Measurements from ENCODE around the gene S100A9. TPM values are rescaled to one million over a fixed set of nuclear protein-coding genes. Genes with fewer than 3 reads are reported as not detected.

Gene S100A9
- total and polyA plus RNA-seq, 9 donors = 8.8 to 96.3 (median 33.2) TPM

- Histone ChIP-seq H3K4me3 (no peak overlapping the region), H3K27ac (no peak overlapping the region), H3K36me3 (no peaks in the 10 kb centered on the region), H3K9me3 (no peaks in the 10 kb centered on the region), H3K27me3 (no peaks in the 10 kb centered on the region), H3K4me1 (ENCODE audit: insufficient read depth) (no peaks in the 10 kb centered on the region)
- 55 to 61% (median 57%) methylated on average over 10 of the region's 10 CpGs for WGBS, 3 donors
- intact Hi-C loops (cut with DNase I) = loop anchor here in 3 of 4 donors (5.0 to 10.0 kb wide), 4 partner anchors 137 to 209 kb away; partner anchors contain the start of gene S100A2 (in 1 of the 3)
- TF ChIP-seq EP300 (IDR thresholded peaks at IDR 0.05) (no peak), POLR2A (IDR thresholded peaks at IDR 0.05) (no peak)
- TF ChIP-seq, protein P1, sequence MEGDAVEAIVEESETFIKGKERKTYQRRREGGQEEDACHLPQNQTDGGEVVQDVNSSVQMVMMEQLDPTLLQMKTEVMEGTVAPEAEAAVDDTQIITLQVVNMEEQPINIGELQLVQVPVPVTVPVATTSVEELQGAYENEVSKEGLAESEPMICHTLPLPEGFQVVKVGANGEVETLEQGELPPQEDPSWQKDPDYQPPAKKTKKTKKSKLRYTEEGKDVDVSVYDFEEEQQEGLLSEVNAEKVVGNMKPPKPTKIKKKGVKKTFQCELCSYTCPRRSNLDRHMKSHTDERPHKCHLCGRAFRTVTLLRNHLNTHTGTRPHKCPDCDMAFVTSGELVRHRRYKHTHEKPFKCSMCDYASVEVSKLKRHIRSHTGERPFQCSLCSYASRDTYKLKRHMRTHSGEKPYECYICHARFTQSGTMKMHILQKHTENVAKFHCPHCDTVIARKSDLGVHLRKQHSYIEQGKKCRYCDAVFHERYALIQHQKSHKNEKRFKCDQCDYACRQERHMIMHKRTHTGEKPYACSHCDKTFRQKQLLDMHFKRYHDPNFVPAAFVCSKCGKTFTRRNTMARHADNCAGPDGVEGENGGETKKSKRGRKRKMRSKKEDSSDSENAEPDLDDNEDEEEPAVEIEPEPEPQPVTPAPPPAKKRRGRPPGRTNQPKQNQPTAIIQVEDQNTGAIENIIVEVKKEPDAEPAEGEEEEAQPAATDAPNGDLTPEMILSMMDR (IDR thresholded peaks at IDR 0.05) = no peak
- no peak for DNase-seq
These were observed 2.1 kb upstream of the S100A9 start for GRCh38 chr1:153355445-153356071.

GRCh38 chr1:153356392-153357075, 1.1 kb upstream of the S100A9 start:
- TF ChIP-seq POLR2A (IDR thresholded peaks at IDR 0.05) = no peak
- TF ChIP-seq EP300 (IDR thresholded peaks at IDR 0.05) = no peak
- Histone ChIP-seq H3K4me3 (no peak overlapping the region), H3K9me3 (no peaks in the 10 kb centered on the region), H3K4me1 (ENCODE audit: insufficient read depth) (no peaks in the 10 kb centered on the region), H3K27me3 (no peaks in the 10 kb centered on the region), H3K27ac (no peak overlapping the region), H3K36me3 (no peaks in the 10 kb centered on the region)
- intact Hi-C loops (cut with DNase I) = loop anchor here in 3 of 4 donors (5.0 to 10.0 kb wide), 4 partner anchors 136 to 208 kb away; partner anchors contain the start of gene S100A2 (in 1 of the 3)
- DNase-seq = no peak
- 81 to 82% (median 81%) methylated on average over 8 of the region's 8 CpGs for WGBS, 3 donors

GRCh38 chr1:153357076-153357852, 390 bp upstream of the S100A9 start:
- intact Hi-C loops (cut with DNase I) = loop anchor here in 3 of 4 donors (5.0 to 10.0 kb wide), 4 partner anchors 135 to 208 kb away; partner anchors contain the start of gene S100A2 (in 1 of the 3)
- no peaks in the 10 kb centered on the region for H3K9me3 ChIP-seq
- H3K27ac ChIP-seq = no peak overlapping the region
- no peaks in the 10 kb centered on the region for H3K36me3 ChIP-seq
- peak in 1 of 5 donors; percentile 28 for DNase-seq
- 76 to 83% (median 82%) methylated on average over 10 of the region's 10 CpGs for WGBS, 3 donors
- no peak overlapping the region for H3K4me3 ChIP-seq
- no peaks in the 10 kb centered on the region for H3K4me1 ChIP-seq (ENCODE audit: insufficient read depth)
- no peaks in the 10 kb centered on the region for H3K27me3 ChIP-seq
- TF ChIP-seq, protein P1 (IDR thresholded peaks at IDR 0.05) = no peak
- no peak for TF ChIP-seq POLR2A (IDR thresholded peaks at IDR 0.05)
- no peak for TF ChIP-seq EP300 (IDR thresholded peaks at IDR 0.05)

GRCh38 chr1:153358691-153358975, 979 bp downstream of the S100A9 start:
- Histone ChIP-seq H3K4me1 (ENCODE audit: insufficient read depth) (no peaks in the 10 kb centered on the region), H3K4me3 (no peak overlapping the region), H3K27me3 (no peaks in the 10 kb centered on the region), H3K27ac (no peak overlapping the region), H3K36me3 (no peaks in the 10 kb centered on the region), H3K9me3 (no peaks in the 10 kb centered on the region)
- no peak for DNase-seq
- intact Hi-C loops (cut with DNase I) = loop anchor here in 3 of 4 donors (5.0 to 10.0 kb wide), 4 partner anchors 134 to 206 kb away; partner anchors contain the start of gene S100A2 (in 1 of the 3)
- 93 to 96% (median 96%) methylated on average over 3 of the region's 3 CpGs for WGBS, 3 donors
- TF ChIP-seq, protein P1 (IDR thresholded peaks at IDR 0.05) = no peak
- TF ChIP-seq EP300 (IDR thresholded peaks at IDR 0.05) (no peak), POLR2A (IDR thresholded peaks at IDR 0.05) (no peak)

Data from ovary (tissue), 9 donors.